ENCODE data around the gene ZC3H15. TPM values are rescaled to one million over a fixed set of nuclear protein-coding genes. Genes with fewer than 3 reads are reported as not detected.
A peak's percentile ranks its signal among the peaks of the same experiment; 100 is the strongest.
"Not testable (repeated sequence)": the region's sequence is repeated elsewhere in the genome, so short reads cannot be mapped to it uniquely, and the experiment has no call there.

ZC3H15 gene
- polyA plus RNA-seq (ENCODE audit: insufficient read length), result 134 TPM
- long read RNA-seq, donor 1, transcript ZC3H15-201 (10 exons, 2,138 nt), result major isoform, 15 of 52 reads
- long read RNA-seq, donor 1, partial matches to known transcripts, result 36 of 52 reads
- long read RNA-seq, donor 1, other reads (novel, unspliced or antisense), result 0 of 52 reads
- long read RNA-seq, donor 2, transcript ZC3H15-201 (10 exons, 2,138 nt), result major isoform, 22 of 49 reads
- long read RNA-seq, donor 2, partial matches to known transcripts, result 26 of 49 reads
- long read RNA-seq, donor 2, other reads (novel, unspliced or antisense), result 0 of 49 reads
- long read RNA-seq, donor 3, transcript ZC3H15-201 (10 exons, 2,138 nt), result major isoform, 11 of 39 reads
- long read RNA-seq, donor 3, partial matches to known transcripts, result 27 of 39 reads
- long read RNA-seq, donor 3, other reads (novel, unspliced or antisense), result 0 of 39 reads
- long read RNA-seq, donor 4, result 0 reads
- long read RNA-seq, donor 5, transcript ZC3H15-201 (10 exons, 2,138 nt), result major isoform, 32 of 92 reads
- long read RNA-seq, donor 5, partial matches to known transcripts, result 58 of 92 reads
- long read RNA-seq, donor 5, other reads (novel, unspliced or antisense), result 0 of 92 reads
- long read RNA-seq, donor 6, transcript ZC3H15-201 (10 exons, 2,138 nt), result major isoform, 15 of 49 reads
- long read RNA-seq, donor 6, partial matches to known transcripts, result 32 of 49 reads
- long read RNA-seq, donor 6, other reads (novel, unspliced or antisense), result 0 of 49 reads
- long read RNA-seq, donor 7, transcript ZC3H15-201 (10 exons, 2,138 nt), result major isoform, 25 of 77 reads
- long read RNA-seq, donor 7, partial matches to known transcripts, result 52 of 77 reads
- long read RNA-seq, donor 7, other reads (novel, unspliced or antisense), result 0 of 77 reads
- long read RNA-seq, donor 8, transcript ZC3H15-201 (10 exons, 2,138 nt), result major isoform, 5 of 26 reads
- long read RNA-seq, donor 8, partial matches to known transcripts, result 21 of 26 reads
- long read RNA-seq, donor 8, other reads (novel, unspliced or antisense), result 0 of 26 reads

DNA sequence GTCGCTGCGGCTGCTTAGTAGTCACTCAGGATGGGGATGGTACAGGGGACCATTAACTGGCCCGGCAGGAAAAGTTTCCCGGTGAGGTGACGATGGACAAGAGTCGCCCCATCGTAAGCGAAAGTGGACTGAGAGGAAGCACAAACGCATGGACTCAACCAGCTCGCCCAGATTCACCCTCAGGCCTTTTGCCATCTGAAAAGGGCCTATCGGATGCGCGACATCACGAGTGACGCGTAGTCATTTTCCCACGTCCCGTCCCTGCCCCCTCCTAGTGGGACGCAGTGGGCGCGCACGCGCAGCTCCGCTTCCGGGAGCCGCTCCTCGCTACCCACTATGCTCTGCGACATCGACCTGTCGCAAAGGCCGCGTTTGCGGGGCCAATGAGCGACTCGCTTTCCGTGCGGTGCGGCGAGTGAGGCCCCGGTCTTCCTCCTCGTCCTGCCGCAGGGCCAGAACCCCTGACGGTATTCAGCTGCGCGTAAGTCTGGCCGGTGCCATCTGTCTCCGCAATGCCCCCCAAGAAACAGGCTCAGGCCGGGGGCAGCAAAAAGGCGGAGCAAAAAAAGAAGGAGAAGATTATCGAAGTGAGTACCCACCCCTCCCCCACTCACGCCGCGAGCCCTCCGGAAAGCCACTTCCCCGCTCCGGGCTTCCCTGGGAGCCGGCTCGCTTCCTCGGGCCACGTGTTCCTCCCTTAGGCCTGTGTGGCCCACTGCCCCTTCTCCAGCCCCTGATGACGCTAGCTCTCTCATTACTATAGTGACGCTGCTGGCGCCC lies at the start of gene ZC3H15:
ZC3H15 (plus strand) TSS at position 390 of the 780 bp plus-strand sequence; CDS start at position 513, 123 bp downstream.
- DNase-seq, result peak; percentile 97

DNA sequence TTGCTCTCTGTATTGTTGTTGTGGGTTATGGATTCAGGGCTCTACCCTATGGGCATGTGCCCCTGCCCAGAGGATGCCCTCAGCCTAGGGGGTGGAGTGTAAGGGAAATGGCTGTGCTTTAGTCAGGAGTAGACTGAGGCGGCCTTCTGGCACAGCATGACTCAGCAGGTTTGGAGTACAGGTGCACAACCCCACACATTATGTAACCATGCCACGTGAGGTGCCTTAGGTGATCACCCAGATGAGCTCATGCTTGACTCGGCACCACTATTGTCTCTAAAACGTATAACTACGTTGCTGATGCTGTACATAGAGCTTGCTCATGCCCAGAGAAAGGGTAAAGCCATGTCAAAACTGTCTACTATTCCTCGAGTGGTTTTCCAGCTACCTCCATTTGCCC lies 48.3 kb upstream of the ZC3H15 start:
- no peak for DNase-seq

DNA sequence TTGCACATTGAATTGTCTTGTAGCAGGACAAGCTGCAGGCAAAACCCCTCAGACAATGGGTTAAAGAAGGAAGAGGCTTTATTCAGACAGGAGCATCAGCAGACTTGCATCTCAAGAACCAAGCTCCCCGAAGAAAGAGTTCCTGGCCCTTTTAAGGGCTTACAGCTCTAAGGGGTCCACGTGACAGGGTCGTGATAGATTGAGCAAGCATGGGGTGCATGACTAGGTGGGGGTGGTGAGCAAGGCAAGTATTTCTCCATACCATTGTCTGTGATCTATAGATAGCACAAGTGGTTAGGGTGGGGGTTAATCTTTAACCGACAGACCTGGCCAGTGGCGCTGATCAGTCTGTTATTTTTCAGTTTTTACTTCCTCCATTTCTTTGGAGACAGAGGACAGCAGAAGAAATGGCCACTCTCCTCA lies 46.4 kb upstream of the ZC3H15 start:
- DNase-seq, result not testable (repeated sequence)

- DNase-seq, result no peak
These were observed 45.6 kb upstream of the ZC3H15 start for GRCh38 chr2:186440506-186440905.

- DNase-seq, result no peak
These were observed 43.2 kb upstream of the ZC3H15 start for GRCh38 chr2:186442885-186443284.

GRCh38 chr2:186443851-186444250 lies 42.2 kb upstream of the ZC3H15 start:
- DNase-seq, result no peak

GRCh38 chr2:186445506-186445905 lies 40.6 kb upstream of the ZC3H15 start:
- DNase-seq, result no peak

GRCh38 chr2:186455613-186456012 lies 30.4 kb upstream of the ZC3H15 start:
- DNase-seq, result no peak

- DNase-seq, result no peak
These were observed 29.1 kb upstream of the ZC3H15 start for GRCh38 chr2:186456941-186457340.

- DNase-seq, result no peak
These were observed 28.2 kb upstream of the ZC3H15 start for GRCh38 chr2:186457908-186458307.

GRCh38 chr2:186459009-186459408 lies 27.1 kb upstream of the ZC3H15 start:
- DNase-seq, result peak; percentile 6

GRCh38 chr2:186460465-186460864 lies 25.6 kb upstream of the ZC3H15 start:
- no peak for DNase-seq

- no peak for DNase-seq
These were observed 19.3 kb upstream of the ZC3H15 start for GRCh38 chr2:186466743-186467142.

DNA sequence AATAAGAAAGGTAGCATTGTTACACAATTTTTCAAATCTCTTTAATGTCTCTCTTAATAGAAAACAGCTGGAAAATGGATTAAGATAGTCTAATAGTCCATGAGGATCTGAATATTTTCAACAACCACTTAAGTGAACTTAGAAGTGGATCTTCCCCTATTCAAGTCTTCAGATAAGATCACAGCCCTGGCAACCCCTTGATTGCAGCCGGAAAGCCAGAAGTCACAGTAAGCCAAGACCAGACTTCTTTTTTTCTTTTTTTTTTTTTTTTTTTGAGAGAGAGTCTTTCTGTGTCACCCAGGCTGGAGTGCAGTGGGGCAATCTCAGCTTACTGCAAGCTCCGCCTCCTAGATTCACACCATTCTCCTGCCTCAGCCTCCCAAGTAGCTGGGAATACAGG lies 18.6 kb upstream of the ZC3H15 start:
- no peak for DNase-seq

DNA sequence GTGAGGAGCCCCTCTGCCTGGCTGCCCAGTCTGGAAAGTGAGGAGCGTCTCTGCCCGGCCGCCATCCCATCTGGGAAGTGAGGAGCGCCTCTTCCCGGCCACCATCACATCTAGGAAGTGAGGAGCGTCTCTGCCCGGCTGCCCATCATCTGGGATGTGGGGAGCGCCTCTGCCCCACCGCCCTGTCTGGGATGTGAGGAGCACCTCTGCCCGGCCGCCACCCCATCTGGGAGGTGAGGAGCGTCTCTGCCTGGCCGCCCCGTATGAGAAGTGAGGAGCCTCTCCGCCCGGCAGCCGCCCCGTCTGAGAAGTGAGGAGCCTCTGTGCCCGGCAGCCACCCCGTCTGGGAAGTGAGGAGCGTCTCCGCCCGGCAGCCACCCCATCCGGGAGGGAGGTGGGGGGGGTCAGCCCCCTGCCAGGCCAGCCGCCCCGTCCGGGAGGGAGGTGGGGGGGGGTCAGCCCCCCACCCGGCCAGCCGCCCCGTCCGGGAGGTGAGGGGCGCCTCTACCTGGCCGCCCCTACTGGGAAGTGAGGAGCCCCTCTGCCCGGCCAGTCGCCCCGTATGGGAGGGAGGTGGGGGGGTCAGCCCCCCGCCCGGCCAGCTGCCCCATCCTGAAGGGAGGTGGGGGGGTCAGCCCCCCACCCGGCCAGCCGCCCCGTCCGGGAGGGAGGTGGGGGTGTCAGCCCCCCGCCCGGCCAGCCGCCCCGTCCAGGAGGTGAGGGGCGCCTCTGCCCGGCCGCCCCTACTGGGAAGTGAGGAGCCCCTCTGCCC lies 13.2 kb upstream of the ZC3H15 start:
- DNase-seq, result not testable (repeated sequence)

DNA sequence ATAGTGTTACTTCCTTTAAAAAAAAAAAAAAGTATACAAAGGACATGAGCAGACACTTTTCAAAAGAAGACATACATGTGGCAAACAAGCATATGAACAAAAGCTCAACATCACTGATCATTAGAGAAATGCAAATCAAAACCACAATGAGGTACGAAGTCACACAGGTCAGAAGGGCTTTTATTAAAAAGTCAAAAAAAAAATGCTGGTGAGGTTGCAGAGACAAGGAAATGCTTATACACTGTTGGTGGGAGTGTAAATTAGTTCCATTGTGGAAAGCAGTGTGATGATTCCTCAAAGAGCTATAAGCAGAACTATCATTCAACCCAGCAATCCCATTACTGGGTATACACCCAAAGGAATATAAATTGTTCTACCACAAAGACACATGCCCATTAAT lies 11.8 kb upstream of the ZC3H15 start:
- DNase-seq, result not testable (repeated sequence)

- DNase-seq, result no peak
These were observed 8.3 kb upstream of the ZC3H15 start for GRCh38 chr2:186477790-186478189.

DNA sequence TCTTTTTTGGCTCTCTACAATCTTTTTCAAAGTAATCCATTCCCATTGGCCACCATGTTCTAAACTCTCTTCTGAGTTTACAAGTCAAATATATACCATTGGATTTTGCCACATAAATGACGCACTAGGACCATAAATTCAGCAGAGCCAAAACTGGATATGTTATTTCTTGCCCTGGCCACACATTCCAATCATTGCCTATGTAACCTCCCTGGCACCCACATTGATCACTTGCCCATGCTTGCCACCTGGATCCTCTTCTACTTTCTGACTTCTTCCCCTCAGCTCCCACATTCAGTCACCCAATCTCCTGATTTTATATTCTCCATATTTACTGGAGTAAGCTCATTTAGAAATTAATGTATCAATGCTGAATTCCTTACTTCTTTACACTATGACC lies 5.1 kb upstream of the ZC3H15 start:
- no peak for DNase-seq

- DNase-seq, result no peak
These were observed 1.9 kb upstream of the ZC3H15 start for GRCh38 chr2:186484062-186484735.

DNA sequence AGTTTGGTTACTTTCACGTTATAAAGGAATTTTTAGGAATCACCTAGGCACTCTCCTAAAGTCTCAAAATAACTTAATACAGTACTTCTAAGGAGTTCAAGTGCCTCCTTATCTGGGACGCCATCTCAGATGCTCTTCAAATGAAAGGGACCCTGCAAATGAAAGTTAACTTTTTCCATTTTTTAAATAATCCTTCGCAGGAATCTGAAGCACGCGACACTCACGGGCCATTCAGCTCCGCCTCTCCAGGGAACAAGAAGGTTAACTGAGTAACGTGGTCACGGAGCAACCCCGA lies 537 bp upstream of the ZC3H15 start:
- no peak for DNase-seq

Measured in left kidney (tissue), 8 donors.